CD4-positive, alpha-beta T cell treated with Interleukin-21 for 1 hour (primary cell): ENCODE data around the gene TPT1.
"Not testable (repeated sequence)": the region's sequence is repeated elsewhere in the genome, so short reads cannot be mapped to it uniquely, and the experiment has no call there.

Source experiments
- DNase-seq: peaks from one replicate; pipeline ENCODE4 v3.0.0-alpha.2; 2020

TPT1 gene

GRCh38 chr13:45341034-45341798 lies at the start of gene TPT1:
Gene TPT1 (minus strand): TSS chr13:45341183. CDS start chr13:45341069, 114 bp downstream.
- DNase-seq: peak; percentile 99

GRCh38 chr13:45390348-45390747 lies 49.4 kb upstream of the TPT1 start:
- DNase-seq: not testable (repeated sequence)

GRCh38 chr13:45388664-45389063 lies 47.7 kb upstream of the TPT1 start:
- DNase-seq: no peak

GRCh38 chr13:45386892-45387575 lies 46.1 kb upstream of the TPT1 start:
- not testable (repeated sequence) for DNase-seq

GRCh38 chr13:45385907-45386553 lies 45.0 kb upstream of the TPT1 start:
- DNase-seq: no peak

GRCh38 chr13:45385320-45385719 lies 44.3 kb upstream of the TPT1 start:
- DNase-seq: no peak

- DNase-seq: no peak
These were observed 43.6 kb upstream of the TPT1 start for GRCh38 chr13:45384474-45385174.

- DNase-seq: not testable (repeated sequence)
These were observed 41.8 kb upstream of the TPT1 start for GRCh38 chr13:45382739-45383138.

GRCh38 chr13:45381196-45381595 lies 40.2 kb upstream of the TPT1 start:
- DNase-seq: no peak

- DNase-seq: not testable (repeated sequence)
These were observed 39.7 kb upstream of the TPT1 start for GRCh38 chr13:45380708-45381107.

GRCh38 chr13:45379516-45379915 lies 38.5 kb upstream of the TPT1 start:
- not testable (repeated sequence) for DNase-seq

GRCh38 chr13:45378786-45379185 lies 37.8 kb upstream of the TPT1 start:
- DNase-seq: not testable (repeated sequence)

- not testable (repeated sequence) for DNase-seq
These were observed 36.3 kb upstream of the TPT1 start for GRCh38 chr13:45377314-45377713.

GRCh38 chr13:45376651-45377050 lies 35.7 kb upstream of the TPT1 start:
- DNase-seq: not testable (repeated sequence)

GRCh38 chr13:45374917-45375316 lies 33.9 kb upstream of the TPT1 start:
- DNase-seq: no peak

GRCh38 chr13:45373162-45373547 lies 32.2 kb upstream of the TPT1 start:
- no peak for DNase-seq

GRCh38 chr13:45372189-45373161 lies 31.5 kb upstream of the TPT1 start:
- no peak for DNase-seq

- DNase-seq: peak; percentile 42
These were observed 30.0 kb upstream of the TPT1 start for GRCh38 chr13:45370922-45371406.

GRCh38 chr13:45369116-45369515 lies 28.1 kb upstream of the TPT1 start:
- no peak for DNase-seq

- no peak for DNase-seq
These were observed 27.6 kb upstream of the TPT1 start for GRCh38 chr13:45368571-45368970.

GRCh38 chr13:45368005-45368404 lies 27.0 kb upstream of the TPT1 start:
- peak; percentile 15 for DNase-seq

GRCh38 chr13:45367358-45367757 lies 26.4 kb upstream of the TPT1 start:
- peak; percentile 91 for DNase-seq
